Measurements from ENCODE around the gene E2F8. TPM values are rescaled to one million over a fixed set of nuclear protein-coding genes. Genes with fewer than 3 reads are reported as not detected.

E2F8 gene
- total RNA-seq, 1 experiment from 2014 or later: 18.4 TPM

GRCh38 chr11:19225123-19225522 is 15.6 kb downstream of the E2F8 start:
- no peak for TF ChIP-seq CBX3 (IDR thresholded peaks at IDR 0.05; ENCODE audit: low read depth)
- no peak for TF ChIP-seq POLR2AphosphoS5 (IDR thresholded peaks at IDR 0.05; ENCODE audit: low read depth, low read length)
- no peak for TF ChIP-seq JUND (IDR thresholded peaks at IDR 0.05)
- no peak for TF ChIP-seq EZH2phosphoT487 (IDR thresholded peaks at IDR 0.05; ENCODE audit: borderline replicate concordance)
- no peak for TF ChIP-seq YY1 (IDR thresholded peaks at IDR 0.05; ENCODE audit: extremely low read depth, insufficient replicate concordance, low read depth, low read length)
- TF ChIP-seq EGR1 (IDR thresholded peaks at IDR 0.05; ENCODE audit: low read depth): no peak
- no peak for TF ChIP-seq REST (IDR thresholded peaks at IDR 0.05; ENCODE audit: low read depth)
- Histone ChIP-seq H2AFZ (ENCODE audit: low read depth, low read length, poor library complexity, severe bottlenecking) (no peak overlapping the region), H3K27ac (ENCODE audit: low read depth, low read length) (no peak overlapping the region), H3K27me3 (ENCODE audit: insufficient read depth, low read length) (no peaks in the 10 kb centered on the region), H3K9me3 (ENCODE audit: control insufficient read depth in 1 of 2, insufficient read depth in 1 of 2, low read depth in 1 of 2, low read length in 2 of 2) (no peaks in the 10 kb centered on the region), H3K79me2 (ENCODE audit: insufficient read depth, low read length) (no peaks in the 10 kb centered on the region), H3K9ac (ENCODE audit: low read length) (no peak overlapping the region), H3K36me3 (ENCODE audit: control insufficient read depth in 1 of 2, insufficient read depth in 2 of 2, low read length in 2 of 2) (peaks cover 13 to 53% of the 10 kb centered on the region in 2 experiments; a peak in 2 of 4 replicates), H3K4me1 (ENCODE audit: control insufficient read depth in 1 of 2, insufficient read depth in 2 of 2, low read length in 2 of 2) (no peaks in the 10 kb centered on the region), H3K4me2 (ENCODE audit: low read length) (no peak overlapping the region), H3K9me2 (ENCODE audit: insufficient read depth) (no peaks in the 10 kb centered on the region), H4K20me1 (ENCODE audit: insufficient read depth) (no peaks in the 10 kb centered on the region; the same call in 1 of the 2 replicates), H3K4me3 (replicated peaks in 1 of 2; ENCODE audit: low read depth in 1 of 2, low read length in 2 of 2) (no peak overlapping the region)
- POLR2A ChIA-PET: no interaction called here
- DNase-seq (ENCODE audit: low read depth, low spot score) (no peak), ATAC-seq (no peak)
- intact Hi-C loops (cut with micrococcal nuclease): no loop called here
- CTCF ChIA-PET: no interaction called here
- RAD21 ChIA-PET (ENCODE audit: low non-redundant PET in 1 of 2, low total read pairs in 2 of 2, uncharacterized antibody in 2 of 2, unreplicated experiment in 2 of 2): no interaction called here
- BruUV-seq (replicated peaks): no TSS peak

All from HCT116 (cell line).